ENCODE results near the gene SLC25A45.

DNA sequence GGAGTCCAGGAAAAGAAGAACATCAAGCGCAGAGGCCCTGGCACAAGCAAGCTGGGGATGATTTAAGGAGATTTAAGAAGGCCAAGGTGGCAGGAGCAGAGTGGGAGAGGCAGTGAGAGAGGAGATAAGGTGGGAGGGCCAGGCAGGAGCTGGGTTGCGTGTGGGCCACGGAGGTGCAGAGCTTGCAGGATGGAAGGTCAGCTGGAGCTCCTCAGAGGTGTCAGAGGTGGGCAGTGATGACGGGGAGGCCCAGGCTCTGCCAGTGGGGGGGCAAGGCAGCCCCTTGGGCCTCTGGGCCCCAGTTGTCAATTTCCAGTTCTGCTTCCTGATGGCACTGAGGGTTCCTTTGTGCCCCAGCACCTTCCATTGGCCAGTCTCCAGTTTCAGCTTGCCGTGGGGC is 10.5 kb upstream of the SLC25A45 start:
- TF ChIP-seq, protein P1, sequence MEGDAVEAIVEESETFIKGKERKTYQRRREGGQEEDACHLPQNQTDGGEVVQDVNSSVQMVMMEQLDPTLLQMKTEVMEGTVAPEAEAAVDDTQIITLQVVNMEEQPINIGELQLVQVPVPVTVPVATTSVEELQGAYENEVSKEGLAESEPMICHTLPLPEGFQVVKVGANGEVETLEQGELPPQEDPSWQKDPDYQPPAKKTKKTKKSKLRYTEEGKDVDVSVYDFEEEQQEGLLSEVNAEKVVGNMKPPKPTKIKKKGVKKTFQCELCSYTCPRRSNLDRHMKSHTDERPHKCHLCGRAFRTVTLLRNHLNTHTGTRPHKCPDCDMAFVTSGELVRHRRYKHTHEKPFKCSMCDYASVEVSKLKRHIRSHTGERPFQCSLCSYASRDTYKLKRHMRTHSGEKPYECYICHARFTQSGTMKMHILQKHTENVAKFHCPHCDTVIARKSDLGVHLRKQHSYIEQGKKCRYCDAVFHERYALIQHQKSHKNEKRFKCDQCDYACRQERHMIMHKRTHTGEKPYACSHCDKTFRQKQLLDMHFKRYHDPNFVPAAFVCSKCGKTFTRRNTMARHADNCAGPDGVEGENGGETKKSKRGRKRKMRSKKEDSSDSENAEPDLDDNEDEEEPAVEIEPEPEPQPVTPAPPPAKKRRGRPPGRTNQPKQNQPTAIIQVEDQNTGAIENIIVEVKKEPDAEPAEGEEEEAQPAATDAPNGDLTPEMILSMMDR (IDR thresholded peaks at IDR 0.05) = no peak
- TF ChIP-seq POLR2A (IDR thresholded peaks at IDR 0.05) = no peak

Data from heart left ventricle (tissue), 13 donors.